Smooth muscle cell (in vitro differentiated cells): ENCODE results near the gene RXRA. TPM values are rescaled to one million over a fixed set of nuclear protein-coding genes. Genes with fewer than 3 reads are reported as not detected.

Source experiments
- DNase-seq: peaks from one replicate; lab custom pipeline; 2025; ENCODE audit not compliant: unreplicated experiment; lab: John Stamatoyannopoulos, UW
- H2AFZ ChIP-seq: fragments of 200-600 bp; sonication (generic); 2 replicates; pipeline ENCODE4 v1.6.0; 2016; ENCODE audit warnings: antibody characterized with exemption, low read depth, mild to moderate bottlenecking
- H3F3A ChIP-seq: fragments of 200-600 bp; sonication (generic); 2 replicates; pipeline ENCODE4 v1.6.0; 2017; ENCODE audit warnings: antibody characterized with exemption, low read depth
- H3K27ac ChIP-seq: fragments of 200-600 bp; sonication (generic); 2 replicates; pipeline ENCODE4 v1.5.1; 2016; ENCODE audit warnings: low read depth, mild to moderate bottlenecking
- H3K27me3 ChIP-seq: fragments of 200-600 bp; sonication (generic); 2 replicates; pipeline ENCODE4 v1.6.1; 2016; ENCODE audit warnings: low read depth, mild to moderate bottlenecking
- H3K36me3 ChIP-seq: fragments of 200-600 bp; sonication (generic); 2 replicates; pipeline ENCODE4 v1.5.1; 2016; ENCODE audit warnings: low read depth
- H3K4me1 ChIP-seq: fragments of 200-600 bp; sonication (generic); 2 replicates; pipeline ENCODE4 v1.5.1; 2016; ENCODE audit warnings: low read depth
- H3K4me2 ChIP-seq: fragments of 200-600 bp; sonication (generic); 2 replicates; pipeline ENCODE4 v1.6.0; 2016; ENCODE audit warnings: mild to moderate bottlenecking
- H3K4me3 ChIP-seq: fragments of 200-600 bp; sonication (generic); 2 replicates; pipeline ENCODE4 v1.5.1; 2016; ENCODE audit warnings: mild to moderate bottlenecking
- H3K79me2 ChIP-seq: fragments of 200-600 bp; sonication (generic); 2 replicates; pipeline ENCODE4 v1.6.0; 2016; ENCODE audit warnings: low read depth, mild to moderate bottlenecking
- H3K9ac ChIP-seq: fragments of 200-600 bp; sonication (generic); 2 replicates; pipeline ENCODE4 v1.6.0; 2016; ENCODE audit warnings: low read depth
- H3K9me3 ChIP-seq: fragments of 200-600 bp; sonication (generic); replicated peaks from 2 replicates; pipeline ENCODE4 v1.5.1; 2016; ENCODE audit warnings: low read depth
- H4K20me1 ChIP-seq: fragments of 200-600 bp; sonication (generic); 2 replicates; pipeline ENCODE4 v1.6.0; 2016; ENCODE audit warnings: low read depth
- WGBS: methylation state at CpG from one replicate; pipeline ENCODE4 v1.1.7; 2016; ENCODE audit warnings: low lambda C conversion rate; 5-methylcytosine and 5-hydroxymethylcytosine counted together
- polyA plus RNA-seq: library from polyadenylated mRNA; unstranded; fragments of >200 nt; fragmentation: Nextera tagmentation; extraction: Ambion mirVana; gene quantifications from 2 replicates; pipeline ENCODE4 v1.2.1, GENCODE V29; 2016
- total RNA-seq: library from RNA; depleted of rRNA; stranded (reverse); fragments of >200 nt; gene quantifications from 2 replicates; pipeline ENCODE4 v1.2.3, GENCODE V29; 2014
- TF ChIP-seq, protein P1 (sequence below): fragments of 200-600 bp; sonication (generic); IDR thresholded peaks from 2 replicates; pipeline ENCODE4 v1.5.1; 2017; ENCODE audit warnings: borderline replicate concordance, mild to moderate bottlenecking, antibody characterized with exemption; ENCODE audit not compliant: insufficient read depth, poor library complexity, severe bottlenecking

RXRA gene
- total and polyA plus RNA-seq, 2 experiments from 2014 or later: 8.9 to 23.1 TPM

- WGBS: 96% methylated on average over 10 of the region's 10 CpGs
- Histone ChIP-seq H3K79me2 (no peaks in the 10 kb centered on the region), H3K4me3 (no peak overlapping the region), H3K9ac (no peak overlapping the region), H3K27ac (no peak overlapping the region), H3K27me3 (no peaks in the 10 kb centered on the region), H3K4me1 (no peaks in the 10 kb centered on the region), H3K9me3 (no peaks in the 10 kb centered on the region), H4K20me1 (peaks cover 86% of the 10 kb centered on the region), H2AFZ (no peak overlapping the region), H3F3A (no peaks in the 10 kb centered on the region), H3K4me2 (no peak overlapping the region), H3K36me3 (no peaks in the 10 kb centered on the region)
- TF ChIP-seq, protein P1, sequence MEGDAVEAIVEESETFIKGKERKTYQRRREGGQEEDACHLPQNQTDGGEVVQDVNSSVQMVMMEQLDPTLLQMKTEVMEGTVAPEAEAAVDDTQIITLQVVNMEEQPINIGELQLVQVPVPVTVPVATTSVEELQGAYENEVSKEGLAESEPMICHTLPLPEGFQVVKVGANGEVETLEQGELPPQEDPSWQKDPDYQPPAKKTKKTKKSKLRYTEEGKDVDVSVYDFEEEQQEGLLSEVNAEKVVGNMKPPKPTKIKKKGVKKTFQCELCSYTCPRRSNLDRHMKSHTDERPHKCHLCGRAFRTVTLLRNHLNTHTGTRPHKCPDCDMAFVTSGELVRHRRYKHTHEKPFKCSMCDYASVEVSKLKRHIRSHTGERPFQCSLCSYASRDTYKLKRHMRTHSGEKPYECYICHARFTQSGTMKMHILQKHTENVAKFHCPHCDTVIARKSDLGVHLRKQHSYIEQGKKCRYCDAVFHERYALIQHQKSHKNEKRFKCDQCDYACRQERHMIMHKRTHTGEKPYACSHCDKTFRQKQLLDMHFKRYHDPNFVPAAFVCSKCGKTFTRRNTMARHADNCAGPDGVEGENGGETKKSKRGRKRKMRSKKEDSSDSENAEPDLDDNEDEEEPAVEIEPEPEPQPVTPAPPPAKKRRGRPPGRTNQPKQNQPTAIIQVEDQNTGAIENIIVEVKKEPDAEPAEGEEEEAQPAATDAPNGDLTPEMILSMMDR: no peak
- no peak for DNase-seq
Measured at GRCh38 chr9:134420974-134421432, 94.7 kb downstream of the RXRA start.

DNA sequence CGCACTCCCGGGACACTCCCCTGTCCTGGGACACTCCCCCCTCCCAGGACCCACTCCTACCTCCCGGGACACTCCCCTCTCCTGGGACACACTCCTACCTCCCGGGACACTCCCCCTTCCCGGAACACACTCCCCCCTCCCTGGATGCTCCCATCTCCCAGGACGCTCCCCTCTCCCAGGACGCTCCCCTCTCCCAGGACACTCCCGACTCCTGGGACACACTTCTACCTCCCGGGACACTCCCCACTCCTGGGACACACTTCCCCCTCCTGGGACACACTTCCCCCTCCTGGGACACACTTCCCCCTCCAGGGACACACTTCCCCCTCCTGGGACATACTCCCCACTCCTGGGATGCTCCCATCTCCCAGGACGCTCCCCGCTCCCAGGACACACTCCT lies 95.6 kb downstream of the RXRA start:
- Histone ChIP-seq H3K36me3 (no peaks in the 10 kb centered on the region), H3K9ac (no peak overlapping the region), H3K4me1 (no peaks in the 10 kb centered on the region), H3K4me2 (no peak overlapping the region), H2AFZ (no peak overlapping the region), H3K27me3 (no peaks in the 10 kb centered on the region), H4K20me1 (peaks cover 86% of the 10 kb centered on the region), H3K27ac (no peak overlapping the region), H3K4me3 (no peak overlapping the region), H3K9me3 (no peaks in the 10 kb centered on the region), H3K79me2 (no peaks in the 10 kb centered on the region), H3F3A (no peaks in the 10 kb centered on the region)
- TF ChIP-seq, protein P1: no peak
- DNase-seq: no peak
- WGBS: 86% methylated on average over 5 of the region's 11 CpGs

- TF ChIP-seq, protein P1: no peak
- H3K4me3 ChIP-seq: no peak overlapping the region
- no peak for DNase-seq
- no peak overlapping the region for H3K9ac ChIP-seq
- H3K27ac ChIP-seq: no peak overlapping the region
- no peak overlapping the region for H3K4me2 ChIP-seq
- H3K79me2 ChIP-seq: no peaks in the 10 kb centered on the region
- no peaks in the 10 kb centered on the region for H3K4me1 ChIP-seq
- H3F3A ChIP-seq: no peaks in the 10 kb centered on the region
- H4K20me1 ChIP-seq: peaks cover 86% of the 10 kb centered on the region
- H3K27me3 ChIP-seq: no peaks in the 10 kb centered on the region
- WGBS: 92% methylated on average over 15 of the region's 32 CpGs
- no peak overlapping the region for H2AFZ ChIP-seq
- no peaks in the 10 kb centered on the region for H3K9me3 ChIP-seq
- H3K36me3 ChIP-seq: no peaks in the 10 kb centered on the region
Measured at GRCh38 chr9:134422301-134423090, 96.2 kb downstream of the RXRA start.

DNA sequence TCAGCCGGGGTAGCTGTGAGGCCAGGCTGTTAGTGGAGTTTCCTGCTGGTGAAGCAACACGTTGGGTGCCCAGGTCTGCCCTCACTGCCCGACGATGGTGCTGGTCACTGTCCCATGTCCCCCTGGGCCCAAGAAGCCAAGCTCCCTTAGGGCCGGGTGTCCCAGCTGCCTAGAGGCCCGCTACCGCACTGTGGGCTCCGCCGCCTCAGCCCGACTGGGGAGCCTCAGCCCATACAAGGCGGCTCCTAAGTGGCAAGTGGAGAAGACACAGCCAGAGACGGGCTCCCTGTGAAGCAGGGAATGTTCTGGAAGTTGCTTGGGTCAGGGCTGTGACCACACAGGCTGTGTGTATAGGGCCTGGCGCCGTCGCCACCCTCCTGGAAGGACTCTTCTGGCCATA lies 96.9 kb downstream of the RXRA start:
- no peak overlapping the region for H3K4me2 ChIP-seq
- TF ChIP-seq, protein P1: no peak
- H3K27ac ChIP-seq: no peak overlapping the region
- H3K36me3 ChIP-seq: no peaks in the 10 kb centered on the region
- H3F3A ChIP-seq: no peaks in the 10 kb centered on the region
- H3K4me1 ChIP-seq: no peaks in the 10 kb centered on the region
- DNase-seq: no peak
- H4K20me1 ChIP-seq: peaks cover 83% of the 10 kb centered on the region
- no peaks in the 10 kb centered on the region for H3K9me3 ChIP-seq
- H3K4me3 ChIP-seq: no peak overlapping the region
- no peaks in the 10 kb centered on the region for H3K27me3 ChIP-seq
- no peaks in the 10 kb centered on the region for H3K79me2 ChIP-seq
- WGBS: 94% methylated on average over 15 of the region's 15 CpGs
- H3K9ac ChIP-seq: no peak overlapping the region
- H2AFZ ChIP-seq: no peak overlapping the region
